ENCODE results near the gene SPOCK1. TPM values are rescaled to one million over a fixed set of nuclear protein-coding genes. Genes with fewer than 3 reads are reported as not detected.

SPOCK1 gene
- total RNA-seq, 1 experiment from 2014 or later = 10.9 TPM

DNA sequence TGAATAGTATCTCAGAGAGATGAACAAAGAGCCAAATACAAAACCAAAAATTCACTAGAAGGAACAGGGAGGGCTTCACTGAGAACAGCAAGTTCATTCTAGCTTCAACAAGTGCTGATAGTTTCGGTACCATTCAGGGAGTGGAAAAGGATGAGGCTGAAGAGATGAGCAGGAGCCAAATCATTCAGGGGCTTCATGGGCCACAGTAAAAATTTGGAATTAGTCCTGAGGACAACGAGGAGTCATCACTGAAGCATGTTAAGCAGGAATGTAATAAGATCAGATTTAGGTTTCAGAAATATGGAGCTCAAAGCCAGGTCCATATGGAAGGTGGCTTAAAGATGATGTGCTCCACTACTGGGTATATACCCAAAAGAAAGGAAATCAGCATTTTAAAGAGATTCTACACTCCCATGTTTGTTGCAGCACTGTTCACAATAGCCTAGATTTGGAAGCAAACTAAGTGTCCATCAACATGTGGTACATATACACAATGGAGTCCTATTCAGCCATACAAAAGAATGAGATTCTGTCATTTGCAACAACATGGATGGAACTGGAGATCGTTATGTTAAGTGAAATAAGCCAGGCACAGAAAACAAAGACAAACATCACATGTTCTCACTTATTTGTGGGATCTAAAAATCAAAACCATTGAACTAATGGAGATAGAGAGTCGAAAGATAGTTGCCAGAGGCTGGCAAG, 36.2 kb downstream of the SPOCK1 start:
- Histone ChIP-seq H4K20me1 (ENCODE audit: control insufficient read depth, insufficient read depth, insufficient read length) (no peaks in the 10 kb centered on the region), H3K14ac (ENCODE audit: insufficient read depth, low read length) (no peak overlapping the region), H3K9me3 (ENCODE audit: control insufficient read depth, low read depth, low read length) (no peaks in the 10 kb centered on the region), H2AK5ac (ENCODE audit: insufficient read length, low read length) (no peak overlapping the region), H4K5ac (ENCODE audit: insufficient read length, low read depth, low read length) (no peak overlapping the region), H4K91ac (ENCODE audit: insufficient read length, low read depth, low read length) (no peak overlapping the region), H2AFZ (ENCODE audit: low read length) (no peak overlapping the region), H3K56ac (ENCODE audit: insufficient read length, low read depth, low read length) (no peak overlapping the region), H2BK5ac (ENCODE audit: insufficient read length, low read length) (no peak overlapping the region), H3K4me2 (ENCODE audit: insufficient read depth, insufficient read length, low read length) (no peak overlapping the region), H2BK15ac (ENCODE audit: low read depth, low read length) (no peak overlapping the region), H3K18ac (ENCODE audit: insufficient read length, low read depth, low read length) (no peak overlapping the region), H3K27ac (ENCODE audit: insufficient read length, low read depth, low read length) (no peak overlapping the region), H3K23ac (ENCODE audit: insufficient read length, low read depth, low read length) (no peak overlapping the region), H3K79me2 (ENCODE audit: insufficient read depth, low read length) (no peaks in the 10 kb centered on the region), H3K27me3 (ENCODE audit: insufficient read depth, low read length) (no peaks in the 10 kb centered on the region; the same call in 1 of the 2 replicates), H3K79me1 (ENCODE audit: insufficient read depth, low read depth, low read length, poor library complexity, severe bottlenecking) (no peaks in the 10 kb centered on the region), H2BK20ac (ENCODE audit: low read depth, low read length, poor library complexity, severe bottlenecking) (no peak overlapping the region), H4K8ac (replicated peaks; ENCODE audit: insufficient read length, low read depth, low read length) (no peak overlapping the region), H2BK12ac (ENCODE audit: insufficient read length, low read depth, low read length) (no peak overlapping the region), H3K23me2 (ENCODE audit: insufficient read length, low read depth, low read length, poor library complexity, severe bottlenecking) (no peaks in the 10 kb centered on the region), H3T11ph (ENCODE audit: low read length) (no peak overlapping the region), H3K4me1 (ENCODE audit: insufficient read depth, low read length) (no peaks in the 10 kb centered on the region), H3K4ac (ENCODE audit: low read depth, low read length) (no peak overlapping the region), H2BK120ac (ENCODE audit: low read depth, low read length, poor library complexity, severe bottlenecking) (no peak overlapping the region), H3K9ac (ENCODE audit: extremely low read depth, insufficient read length, low read length) (no peak overlapping the region)
- Mint-ChIP-seq H3K9me3 (no peaks in the 10 kb centered on the region), H3K4me1 (peaks cover 4 to 6% of the 10 kb centered on the region in 2 experiments), H3K4me3 (no peak overlapping the region), H3K27me3 (ENCODE audit: low read depth) (peaks cover 2% of the 10 kb centered on the region; the same call in 1 of the 2 replicates), H3K27ac (no peak overlapping the region), H3K36me3 (ENCODE audit: insufficient read depth in 1 of 3, low read depth in 3 of 3) (no peaks in the 10 kb centered on the region)
- WGBS (ENCODE audit: extremely low coverage, insufficient read length, low lambda C conversion rate) = no CpG with 5 or more reads among the region's 4 CpGs
- TF ChIP-seq, protein P1, sequence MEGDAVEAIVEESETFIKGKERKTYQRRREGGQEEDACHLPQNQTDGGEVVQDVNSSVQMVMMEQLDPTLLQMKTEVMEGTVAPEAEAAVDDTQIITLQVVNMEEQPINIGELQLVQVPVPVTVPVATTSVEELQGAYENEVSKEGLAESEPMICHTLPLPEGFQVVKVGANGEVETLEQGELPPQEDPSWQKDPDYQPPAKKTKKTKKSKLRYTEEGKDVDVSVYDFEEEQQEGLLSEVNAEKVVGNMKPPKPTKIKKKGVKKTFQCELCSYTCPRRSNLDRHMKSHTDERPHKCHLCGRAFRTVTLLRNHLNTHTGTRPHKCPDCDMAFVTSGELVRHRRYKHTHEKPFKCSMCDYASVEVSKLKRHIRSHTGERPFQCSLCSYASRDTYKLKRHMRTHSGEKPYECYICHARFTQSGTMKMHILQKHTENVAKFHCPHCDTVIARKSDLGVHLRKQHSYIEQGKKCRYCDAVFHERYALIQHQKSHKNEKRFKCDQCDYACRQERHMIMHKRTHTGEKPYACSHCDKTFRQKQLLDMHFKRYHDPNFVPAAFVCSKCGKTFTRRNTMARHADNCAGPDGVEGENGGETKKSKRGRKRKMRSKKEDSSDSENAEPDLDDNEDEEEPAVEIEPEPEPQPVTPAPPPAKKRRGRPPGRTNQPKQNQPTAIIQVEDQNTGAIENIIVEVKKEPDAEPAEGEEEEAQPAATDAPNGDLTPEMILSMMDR (conservative IDR thresholded peaks at IDR 0.05) = no peak
- DNase-seq = no peak

Measured in H9 (cell line).